Osteoblast (primary cell): ENCODE measurements around the gene TMIGD1. TPM values are rescaled to one million over a fixed set of nuclear protein-coding genes. Genes with fewer than 3 reads are reported as not detected.

Source experiments
- DNase-seq: peaks from one replicate; pipeline ENCODE4 v3.0.0; 2011; ENCODE audit warnings: low spot score, mixed read lengths; ENCODE audit not compliant: insufficient read length; ENCODE audit errors: missing footprints
- H2AFZ ChIP-seq: 2 replicates; pipeline ENCODE4 v1.6.0; 2011; ENCODE audit warnings: mild to moderate bottlenecking, low read length
- H3K27ac ChIP-seq: 2 replicates; pipeline ENCODE4 v1.5.1; 2011; ENCODE audit warnings: mild to moderate bottlenecking, low read depth, low read length, moderate library complexity
- H3K27me3 ChIP-seq: 2 replicates; pipeline ENCODE4 v1.6.0; 2012; ENCODE audit warnings: mild to moderate bottlenecking, control low read depth, inconsistent platforms, low read length, moderate library complexity; ENCODE audit not compliant: insufficient read depth
- H3K36me3 ChIP-seq: 2 replicates; pipeline ENCODE4 v1.5.1; 2011; ENCODE audit warnings: mild to moderate bottlenecking, low read length, control low read depth, moderate library complexity; ENCODE audit not compliant: insufficient read depth
- H3K4me1 ChIP-seq: 2 replicates; pipeline ENCODE4 v1.5.1; 2011; ENCODE audit warnings: mild to moderate bottlenecking, low read length, control low read depth, moderate library complexity; ENCODE audit not compliant: insufficient read depth
- H3K4me2 ChIP-seq: 2 replicates; pipeline ENCODE4 v1.6.0; 2011; ENCODE audit warnings: mild to moderate bottlenecking, low read length; ENCODE audit not compliant: insufficient read depth
- H3K4me3 ChIP-seq: fragments of 200-600 bp; sonication (generic); 3 replicates; pipeline ENCODE4 v1.5.1; 2012; ENCODE audit warnings: mild to moderate bottlenecking, low read length, inconsistent platforms; ENCODE audit not compliant: insufficient read depth
- H3K79me2 ChIP-seq: 2 replicates; pipeline ENCODE4 v1.6.0; 2012; ENCODE audit warnings: mild to moderate bottlenecking, low read length, control low read depth, inconsistent platforms; ENCODE audit not compliant: insufficient read depth
- H3K9me3 ChIP-seq: 2 replicates; pipeline ENCODE4 v1.5.1; 2011; ENCODE audit warnings: low read depth, low read length, control low read depth
- H4K20me1 ChIP-seq: 2 replicates; pipeline ENCODE4 v1.6.0; 2012; ENCODE audit warnings: mild to moderate bottlenecking, low read length, control low read depth; ENCODE audit not compliant: insufficient read depth
- CTCF ChIP-seq: IDR thresholded peaks from 2 replicates; pipeline ENCODE4 v1.5.1; 2011; ENCODE audit warnings: mild to moderate bottlenecking, low read depth, low read length, moderate library complexity; ENCODE audit errors: extremely low read depth
- small RNA-seq: library from RNA; depleted of rRNA; stranded (forward); fragments of <200 nt; gene quantifications from one replicate; pipeline ENCODE3, GENCODE V24; 2012
- total RNA-seq: library from RNA; depleted of rRNA; stranded (reverse); fragments of >200 nt; gene quantifications from 2 replicates; pipeline ENCODE4 v1.2.3, GENCODE V29; 2012

The TMIGD1 gene
- total RNA-seq, 1 donor = not detected

- peak; percentile 81 for DNase-seq
- Histone ChIP-seq H3K9me3 (no peaks in the 10 kb centered on the region), H4K20me1 (no peaks in the 10 kb centered on the region), H3K27me3 (no peaks in the 10 kb centered on the region), H3K79me2 (no peaks in the 10 kb centered on the region), H3K4me3 (no peak overlapping the region), H3K36me3 (peaks cover 44% of the 10 kb centered on the region), H3K27ac (peak overlapping the region; percentile 80), H3K4me1 (peaks cover 38% of the 10 kb centered on the region), H3K4me2 (peak overlapping the region; percentile 12), H2AFZ (no peak overlapping the region)
- TF ChIP-seq CTCF = no peak
Observed at GRCh38 chr17:30267625-30268024, 66.2 kb downstream of the TMIGD1 start.

Small RNA genes within 50 kb of the gene (small RNA-seq; reads per million reads assigned to genes)
- not detected for gene RF00019
- not detected for gene RNU6-1267P
- gene RNU6-990P = not detected

Other genes starting within 250 kb of the TMIGD1 start
- gene NSRP1, start 217.2 kb downstream of the TMIGD1 start, total RNA-seq = 11.2 and 12.7 TPM in 2 replicates
- 0.36 TPM in 1 of 2 replicates, not detected in the other for gene SLC6A4, start 98.4 kb downstream of the TMIGD1 start, total RNA-seq
- 36.5 and 39.8 TPM in 2 replicates for gene BLMH, start 42.1 kb downstream of the TMIGD1 start, total RNA-seq
- gene CPD, start 44.9 kb upstream of the TMIGD1 start, total RNA-seq = 95.2 and 146 TPM in 2 replicates
- 22.7 and 29.3 TPM in 2 replicates for gene GOSR1, start 143.4 kb upstream of the TMIGD1 start, total RNA-seq